ENCODE results near the gene HEPHL1. TPM values are rescaled to one million over a fixed set of nuclear protein-coding genes. Genes with fewer than 3 reads are reported as not detected.

Gene HEPHL1
- total and polyA plus RNA-seq, 2 donors (not counting 1 experiment from before 2014, with no cell fraction given), result not detected

- Mint-ChIP-seq H3K27me3 (peaks cover 4% of the 10 kb centered on the region), H3K4me1 (no peaks in the 10 kb centered on the region), H3K4me3 (no peak overlapping the region), H3K27ac (no peak overlapping the region), H3K9me3 (ENCODE audit: insufficient read depth) (peaks cover 3% of the 10 kb centered on the region)
- Histone ChIP-seq H3K27me3 (replicated peaks in 1 of 4; ENCODE audit: control extremely low read depth in 1 of 4, control insufficient read depth in 3 of 4, insufficient read depth in 4 of 4, low read length in 3 of 4) (no peaks in the 10 kb centered on the region), H3K9ac (ENCODE audit: low read length) (no peak overlapping the region), H3K27ac (ENCODE audit: low read length in 2 of 2) (no peak overlapping the region), H4K20me1 (ENCODE audit: control insufficient read depth, insufficient read depth, low read length, poor library complexity, severe bottlenecking) (no peaks in the 10 kb centered on the region), H2AFZ (ENCODE audit: insufficient read depth, low read depth, low read length, poor library complexity, severe bottlenecking) (no peak overlapping the region), H3K4me1 (ENCODE audit: control insufficient read depth in 2 of 2, insufficient read depth in 2 of 2, low read length in 2 of 2) (no peaks in the 10 kb centered on the region), H3K79me2 (ENCODE audit: control insufficient read depth, insufficient read depth, low read length) (no peaks in the 10 kb centered on the region), H3K9me3 (ENCODE audit: control extremely low read depth in 1 of 3, control insufficient read depth in 2 of 3, insufficient read depth in 1 of 3, low read length in 2 of 3) (peaks cover 0 to 5% (median 1%) of the 10 kb centered on the region in 3 donors), H3K4me2 (replicated peaks; ENCODE audit: low read depth, low read length, poor library complexity, severe bottlenecking) (no peak overlapping the region), H3K36me3 (replicated peaks in 1 of 2; ENCODE audit: control extremely low read depth in 1 of 2, control insufficient read depth in 1 of 2, extremely low read depth in 1 of 2, insufficient read depth in 2 of 2, low read length in 1 of 2) (no peaks in the 10 kb centered on the region), H3K4me3 (ENCODE audit: control extremely low read depth in 1 of 5, extremely low read depth in 1 of 5, insufficient read depth in 1 of 5, low read depth in 2 of 5, low read length in 4 of 5) (no peak overlapping the region)
- TF ChIP-seq EZH2 (IDR thresholded peaks at IDR 0.05; ENCODE audit: borderline replicate concordance, insufficient read depth, low read depth, low read length, poor library complexity, severe bottlenecking), result no peak
- TF ChIP-seq CTCF (IDR thresholded peaks at IDR 0.05), result no peak
- CTCF ChIA-PET, result no interaction called here
- WGBS (ENCODE audit: insufficient coverage), result 83% methylated on average over 8 of the region's 8 CpGs
- POLR2A ChIA-PET, result no interaction called here
- intact Hi-C loops (cut with micrococcal nuclease), result no loop called here
- ATAC-seq (ENCODE audit: low read depth), result no peak
- DNase-seq, result no peak
These were observed 11.6 kb downstream of the HEPHL1 start for GRCh38 chr11:94032725-94033124.

GRCh38 chr11:94034207-94034606 is 13.1 kb downstream of the HEPHL1 start:
- peaks cover 4% of the 10 kb centered on the region for H3K27me3 Mint-ChIP-seq
- ATAC-seq (ENCODE audit: low read depth) (no peak), DNase-seq (no peak)
- no peaks in the 10 kb centered on the region for H3K4me1 ChIP-seq (ENCODE audit: control insufficient read depth in 2 of 2, insufficient read depth in 2 of 2, low read length in 2 of 2)
- CTCF ChIA-PET, result no interaction called here
- H3K9me3 Mint-ChIP-seq (ENCODE audit: insufficient read depth), result peaks cover 3% of the 10 kb centered on the region
- H3K27me3 ChIP-seq (replicated peaks in 1 of 4; ENCODE audit: control extremely low read depth in 1 of 4, control insufficient read depth in 3 of 4, insufficient read depth in 4 of 4, low read length in 3 of 4), result no peaks in the 10 kb centered on the region
- no peak overlapping the region for H3K27ac Mint-ChIP-seq
- no peak overlapping the region for H3K27ac ChIP-seq (ENCODE audit: low read length in 2 of 2)
- no peak overlapping the region for H3K9ac ChIP-seq (ENCODE audit: low read length)
- H3K9me3 ChIP-seq (ENCODE audit: control extremely low read depth in 1 of 3, control insufficient read depth in 2 of 3, insufficient read depth in 1 of 3, low read length in 2 of 3), result peaks cover 0 to 5% (median 0%) of the 10 kb centered on the region in 3 donors
- H3K4me2 ChIP-seq (replicated peaks; ENCODE audit: low read depth, low read length, poor library complexity, severe bottlenecking), result no peak overlapping the region
- intact Hi-C loops (cut with micrococcal nuclease), result no loop called here
- no peak overlapping the region for H3K4me3 ChIP-seq (ENCODE audit: control extremely low read depth in 1 of 5, extremely low read depth in 1 of 5, insufficient read depth in 1 of 5, low read depth in 2 of 5, low read length in 4 of 5)
- H3K4me3 Mint-ChIP-seq, result no peak overlapping the region
- POLR2A ChIA-PET, result no interaction called here
- no peaks in the 10 kb centered on the region for H4K20me1 ChIP-seq (ENCODE audit: control insufficient read depth, insufficient read depth, low read length, poor library complexity, severe bottlenecking)
- H2AFZ ChIP-seq (ENCODE audit: insufficient read depth, low read depth, low read length, poor library complexity, severe bottlenecking), result no peak overlapping the region
- no peaks in the 10 kb centered on the region for H3K79me2 ChIP-seq (ENCODE audit: control insufficient read depth, insufficient read depth, low read length)
- TF ChIP-seq EZH2 (IDR thresholded peaks at IDR 0.05; ENCODE audit: borderline replicate concordance, insufficient read depth, low read depth, low read length, poor library complexity, severe bottlenecking), result no peak
- no peaks in the 10 kb centered on the region for H3K4me1 Mint-ChIP-seq
- no CpG with 5 or more reads among the region's 1 CpG for WGBS (ENCODE audit: insufficient coverage)
- H3K36me3 ChIP-seq (replicated peaks in 1 of 2; ENCODE audit: control extremely low read depth in 1 of 2, control insufficient read depth in 1 of 2, extremely low read depth in 1 of 2, insufficient read depth in 2 of 2, low read length in 1 of 2), result no peaks in the 10 kb centered on the region

Measured in B cell (primary cell).